Measurements from ENCODE around the gene ARHGAP6.

DNA sequence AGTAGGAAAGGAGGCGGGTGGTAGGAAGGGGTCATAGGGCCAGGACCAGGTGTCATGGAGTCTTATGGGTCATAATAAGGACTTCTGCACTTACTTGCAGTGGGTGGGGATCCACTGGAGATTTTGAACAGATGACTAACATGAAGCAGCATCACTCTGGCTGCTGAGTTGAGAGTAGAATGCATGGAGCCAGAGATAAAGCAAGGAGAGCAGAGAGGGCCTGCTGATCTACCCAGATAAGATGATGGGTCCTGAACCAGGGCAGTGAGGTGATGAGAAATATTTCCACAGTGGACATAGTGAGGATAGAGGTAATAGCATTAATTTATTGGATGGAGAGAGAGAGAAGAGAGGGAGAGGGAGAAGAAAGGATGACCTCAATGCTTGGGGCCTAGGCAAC lies 506.6 kb downstream of the ARHGAP6 start:
- TF ChIP-seq, protein P1, sequence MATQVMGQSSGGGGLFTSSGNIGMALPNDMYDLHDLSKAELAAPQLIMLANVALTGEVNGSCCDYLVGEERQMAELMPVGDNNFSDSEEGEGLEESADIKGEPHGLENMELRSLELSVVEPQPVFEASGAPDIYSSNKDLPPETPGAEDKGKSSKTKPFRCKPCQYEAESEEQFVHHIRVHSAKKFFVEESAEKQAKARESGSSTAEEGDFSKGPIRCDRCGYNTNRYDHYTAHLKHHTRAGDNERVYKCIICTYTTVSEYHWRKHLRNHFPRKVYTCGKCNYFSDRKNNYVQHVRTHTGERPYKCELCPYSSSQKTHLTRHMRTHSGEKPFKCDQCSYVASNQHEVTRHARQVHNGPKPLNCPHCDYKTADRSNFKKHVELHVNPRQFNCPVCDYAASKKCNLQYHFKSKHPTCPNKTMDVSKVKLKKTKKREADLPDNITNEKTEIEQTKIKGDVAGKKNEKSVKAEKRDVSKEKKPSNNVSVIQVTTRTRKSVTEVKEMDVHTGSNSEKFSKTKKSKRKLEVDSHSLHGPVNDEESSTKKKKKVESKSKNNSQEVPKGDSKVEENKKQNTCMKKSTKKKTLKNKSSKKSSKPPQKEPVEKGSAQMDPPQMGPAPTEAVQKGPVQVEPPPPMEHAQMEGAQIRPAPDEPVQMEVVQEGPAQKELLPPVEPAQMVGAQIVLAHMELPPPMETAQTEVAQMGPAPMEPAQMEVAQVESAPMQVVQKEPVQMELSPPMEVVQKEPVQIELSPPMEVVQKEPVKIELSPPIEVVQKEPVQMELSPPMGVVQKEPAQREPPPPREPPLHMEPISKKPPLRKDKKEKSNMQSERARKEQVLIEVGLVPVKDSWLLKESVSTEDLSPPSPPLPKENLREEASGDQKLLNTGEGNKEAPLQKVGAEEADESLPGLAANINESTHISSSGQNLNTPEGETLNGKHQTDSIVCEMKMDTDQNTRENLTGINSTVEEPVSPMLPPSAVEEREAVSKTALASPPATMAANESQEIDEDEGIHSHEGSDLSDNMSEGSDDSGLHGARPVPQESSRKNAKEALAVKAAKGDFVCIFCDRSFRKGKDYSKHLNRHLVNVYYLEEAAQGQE (IDR thresholded peaks at IDR 0.05; ENCODE audit: unreplicated experiment), result no peak
- TF ChIP-seq EZH2 (IDR thresholded peaks at IDR 0.05; ENCODE audit: low read depth, unreplicated experiment), result no peak
